Measurements from ENCODE around the gene DLEU7.
A peak's percentile ranks its signal among the peaks of the same experiment; 100 is the strongest.

Gene DLEU7

GRCh38 chr13:50805805-50806204, 37.7 kb downstream of the DLEU7 start:
- no peak for TF ChIP-seq CTCF (IDR thresholded peaks at IDR 0.05; ENCODE audit: insufficient read depth, low read length, missing control alignments)
- no peak overlapping the region for H3K4me3 ChIP-seq (ENCODE audit: low read depth, low read length)
- DNase-seq (ENCODE audit: low read depth, low spot score): no peak
- POLR2A ChIA-PET: no interaction called here
- CTCF ChIA-PET: interaction anchor here (0.7 to 1.9 kb wide), 7 partner anchors 18 to 829 kb away, joined by 3 to 11 read pairs (median 3); no protein-coding TSS in a partner anchor

- H3K4me3 ChIP-seq (ENCODE audit: low read depth, low read length): no peak overlapping the region
- CTCF ChIA-PET: interaction anchor here (0.6 to 2.5 kb wide), 37 partner anchors 8 to 825 kb away, joined by 3 to 17 read pairs (median 4); partner anchors contain the start of gene TRIM13
- POLR2A ChIA-PET: interaction anchor here (1.6 kb wide), 1 partner anchor 123 kb away, joined by 6 read pairs; no protein-coding TSS in a partner anchor
- peak; percentile 70 for TF ChIP-seq CTCF (IDR thresholded peaks at IDR 0.05; ENCODE audit: insufficient read depth, low read length, missing control alignments)
- peak; percentile 9 for DNase-seq (ENCODE audit: low read depth, low spot score)
These were observed 42.2 kb downstream of the DLEU7 start for GRCh38 chr13:50801087-50801931.

DNA sequence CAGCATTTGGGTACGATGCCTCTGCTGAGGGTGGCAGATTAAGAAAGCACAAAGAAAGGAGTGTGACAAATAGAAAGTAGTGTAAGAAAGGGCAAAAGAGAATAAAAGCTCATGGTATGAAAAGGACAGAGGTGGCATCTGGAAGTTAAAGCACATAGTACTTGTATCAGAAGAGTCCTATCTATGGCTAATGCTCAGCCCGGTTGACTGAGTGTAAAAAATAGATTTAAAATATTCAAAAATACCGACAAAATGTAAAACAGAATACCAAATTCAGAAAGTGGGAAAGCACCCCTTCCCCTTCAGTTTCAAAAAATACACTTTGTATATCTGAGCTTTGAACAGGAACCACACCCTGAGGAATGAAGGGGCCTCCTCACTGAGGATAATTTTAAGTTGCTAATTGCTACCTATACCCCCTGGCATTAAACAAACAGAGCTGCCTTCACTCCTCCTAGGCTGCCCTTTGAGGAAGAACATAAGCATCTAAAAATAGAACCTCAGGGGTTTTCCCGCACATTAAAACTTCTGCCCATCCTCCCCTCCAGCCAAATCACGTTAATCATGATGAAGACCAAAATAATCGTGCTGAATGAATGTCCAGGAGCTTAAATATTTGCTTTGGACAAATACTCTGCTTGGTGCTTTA, 43.3 kb downstream of the DLEU7 start:
- no peak overlapping the region for H3K4me3 ChIP-seq (ENCODE audit: low read depth, low read length)
- ChIA-PET CTCF (interaction anchor here (0.7 to 2.5 kb wide), 32 partner anchors 8 to 824 kb away, joined by 3 to 17 read pairs (median 5); partner anchors contain the start of gene TRIM13), POLR2A (interaction anchor here (1.6 kb wide), 1 partner anchor 122 kb away, joined by 6 read pairs; no protein-coding TSS in a partner anchor)
- no peak for DNase-seq (ENCODE audit: low read depth, low spot score)
- no peak for TF ChIP-seq CTCF (IDR thresholded peaks at IDR 0.05; ENCODE audit: insufficient read depth, low read length, missing control alignments)

DNA sequence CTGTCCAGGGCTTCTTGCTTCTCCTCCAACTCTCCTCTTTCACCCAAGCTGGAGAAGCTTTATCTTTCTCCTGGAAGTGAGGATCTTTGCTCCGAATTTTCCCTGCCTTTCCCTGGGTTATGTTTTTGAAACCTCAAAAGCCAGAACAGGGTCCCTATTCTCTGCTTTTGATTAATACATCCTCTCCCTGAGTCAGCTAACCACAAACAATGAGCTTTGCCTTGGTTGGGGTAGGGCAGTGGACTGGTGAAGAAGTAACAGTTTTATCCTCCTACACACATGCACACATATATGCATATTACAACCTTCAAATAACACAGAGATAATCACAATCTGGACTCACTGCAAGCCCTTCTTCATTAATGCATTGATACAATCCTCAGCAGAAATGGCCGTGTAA, 44.6 kb downstream of the DLEU7 start:
- ChIA-PET POLR2A (interaction anchor here (0.8 to 1.5 kb wide), 4 partner anchors 121 to 802 kb away, joined by 4 to 6 read pairs (median 4); partner anchors contain the start of gene TRIM13), CTCF (interaction anchor here (0.7 to 1.6 kb wide), 5 partner anchors 12 to 822 kb away, joined by 3 to 5 read pairs (median 3); no protein-coding TSS in a partner anchor)
- DNase-seq (ENCODE audit: low read depth, low spot score): no peak
- no peak for TF ChIP-seq CTCF (IDR thresholded peaks at IDR 0.05; ENCODE audit: insufficient read depth, low read length, missing control alignments)
- no peak overlapping the region for H3K4me3 ChIP-seq (ENCODE audit: low read depth, low read length)

GRCh38 chr13:50797091-50797490, 46.4 kb downstream of the DLEU7 start:
- no peak for DNase-seq (ENCODE audit: low read depth, low spot score)
- ChIA-PET POLR2A (interaction anchor here (0.7 kb wide), 1 partner anchor 384 kb away, joined by 4 read pairs; no protein-coding TSS in a partner anchor), CTCF (no interaction called here)
- no peak overlapping the region for H3K4me3 ChIP-seq (ENCODE audit: low read depth, low read length)
- no peak for TF ChIP-seq CTCF (IDR thresholded peaks at IDR 0.05; ENCODE audit: insufficient read depth, low read length, missing control alignments)

- DNase-seq (ENCODE audit: low read depth, low spot score): no peak
- ChIA-PET POLR2A (no interaction called here), CTCF (interaction anchor here (1.5 kb wide), 1 partner anchor 9 kb away, joined by 3 read pairs; no protein-coding TSS in a partner anchor)
- no peak overlapping the region for H3K4me3 ChIP-seq (ENCODE audit: low read depth, low read length)
- TF ChIP-seq CTCF (IDR thresholded peaks at IDR 0.05; ENCODE audit: insufficient read depth, low read length, missing control alignments): no peak
These were observed 47.0 kb downstream of the DLEU7 start for GRCh38 chr13:50796463-50796862.

Data from AG04449 (cell line).